CD4-positive, alpha-beta T cell (primary cell): ENCODE data around the gene NKX2-8. TPM values are rescaled to one million over a fixed set of nuclear protein-coding genes. Genes with fewer than 3 reads are reported as not detected.

ENCODE experiments used
- ATAC-seq: fragments of 200-7000 bp; cut with Tn5 transposase; one replicate; pipeline ENCODE4 v1.10.0; 2022; ENCODE audit warnings: mild to moderate bottlenecking; ENCODE audit not compliant: poor library complexity
- CTCF ChIA-PET: fragments of 350-600 bp; sonication (Branson Sonifier 250); formaldehyde crosslinking; loops from one replicate; lab custom pipeline; 2021; ENCODE audit warnings: antibody characterized with exemption, inconsistent platforms; lab: Charles Lee
- POLR2A ChIA-PET: fragments of 350-600 bp; sonication (Branson Sonifier 250); formaldehyde crosslinking; loops from one replicate; lab custom pipeline; 2021; ENCODE audit warnings: antibody characterized with exemption, inconsistent platforms; lab: Charles Lee
- DNase-seq, 14 experiments: peaks; one replicate each; pipeline ENCODE4 v3.0.0-alpha.2; 2013 to 2020; ENCODE audit warnings: mixed read lengths in 2 of 14
- H3K27ac ChIP-seq, 2 donors: one replicate each; pipeline versions ENCODE4 v1.5.1 to v1.7.0; 2013; ENCODE audit warnings: low read length in 2 of 2, low read depth in 1 of 2, mild to moderate bottlenecking in 1 of 2
- H3K27me3 ChIP-seq, 2 experiments: 1 replicate in 1 of 2; 2 replicates in 1 of 2; pipeline versions ENCODE4 v1.6.1 to v1.7.0; 2013; ENCODE audit warnings: low read length in 2 of 2, control low read depth in 1 of 2, mild to moderate bottlenecking in 1 of 2, moderate library complexity in 1 of 2; ENCODE audit not compliant: insufficient read depth in 2 of 2, control insufficient read depth in 1 of 2
- H3K36me3 ChIP-seq: one replicate; pipeline ENCODE4 v1.6.1; 2013; ENCODE audit warnings: low read length, control low read depth; ENCODE audit not compliant: insufficient read depth
- H3K4me1 ChIP-seq: one replicate; pipeline ENCODE4 v1.6.1; 2013; ENCODE audit warnings: low read length, control low read depth; ENCODE audit not compliant: insufficient read depth
- H3K4me3 ChIP-seq: one replicate; pipeline ENCODE4 v1.5.1; 2013; ENCODE audit warnings: mild to moderate bottlenecking, low read length, moderate library complexity
- H3K9me3 ChIP-seq, 2 experiments: 1 replicate in 1 of 2; 2 replicates in 1 of 2; pipeline versions ENCODE4 v1.6.1 to v1.7.0; 2013; ENCODE audit warnings: low read length in 2 of 2, mild to moderate bottlenecking in 2 of 2, control low read depth in 1 of 2, moderate library complexity in 1 of 2; ENCODE audit not compliant: control insufficient read depth in 1 of 2, insufficient read depth in 1 of 2
- H3K27ac Mint-ChIP-seq: one replicate; pipeline ENCODE4 v1.8.0; 2020; ENCODE audit warnings: mixed read lengths
- H3K27me3 Mint-ChIP-seq: one replicate; pipeline ENCODE4 v1.8.0; 2021; ENCODE audit warnings: mixed read lengths
- H3K36me3 Mint-ChIP-seq: one replicate; pipeline ENCODE4 v1.8.0; 2021; ENCODE audit warnings: low read depth, mixed read lengths
- H3K4me1 Mint-ChIP-seq: one replicate; pipeline ENCODE4 v1.8.0; 2021; ENCODE audit warnings: low read depth, mixed read lengths
- H3K4me3 Mint-ChIP-seq: one replicate; pipeline ENCODE4 v1.8.0; 2020; ENCODE audit warnings: mild to moderate bottlenecking, mixed read lengths
- H3K9me3 Mint-ChIP-seq: one replicate; pipeline ENCODE4 v1.8.0; 2020; ENCODE audit warnings: mixed read lengths
- CTCF ChIP-seq: fragments of 200-600 bp; IDR thresholded peaks from one replicate; pipeline ENCODE4 v1.8.0; 2022; ENCODE audit warnings: antibody characterized with exemption, mild to moderate bottlenecking
- intact Hi-C, 2 experiments: fragments of 100-400 bp; cut with DNase I in 1 of 2; cut with micrococcal nuclease in 1 of 2; formaldehyde crosslinking; loops; one replicate each; pipeline versions ENCODE4 v1.15.1 to v1.9.0; 2023 to 2025; cut with DNase I, micrococcal nuclease
- polyA plus RNA-seq, 2 donors: library from polyadenylated mRNA; unstranded; fragments of 120-200 nt; gene quantifications; one replicate each; pipeline ENCODE4 v1.2.1, GENCODE V29; 2013
- total RNA-seq, 174 experiments: library from RNA in 2 of 174; stranded (reverse) in 2 of 174; gene quantifications; one replicate each; pipeline ENCODE4 v1.2.3 and lab custom pipeline; 2021 to 2026

Gene NKX2-8
- total RNA-seq (not detected), total RNA-seq (lab: John Stamatoyannopoulos, UW) (0 to 0.11 (median 0) reads per million in 172 experiments)
- not detected for polyA plus RNA-seq (2013, experiment 1 of 2)
- polyA plus RNA-seq (2013, experiment 2 of 2), result not detected

- H3K27ac Mint-ChIP-seq, result no peak within 1 kb of the TSS
- DNase-seq (no peak), ATAC-seq (no peak)
- H3K36me3 Mint-ChIP-seq, result no peaks in the 10 kb centered on the region
- Histone ChIP-seq H3K27me3 (peaks cover 61 to 82% of the 10 kb centered on the region in 2 experiments), H3K36me3 (no peaks in the 10 kb centered on the region), H3K4me1 (peaks cover 7% of the 10 kb centered on the region), H3K4me3 (no peak within 1 kb of the TSS), H3K9me3 (peaks cover 0 to 46% of the 10 kb centered on the region in 2 experiments), H3K27ac (no peak within 1 kb of the TSS)
- H3K27me3 Mint-ChIP-seq, result peaks cover 78% of the 10 kb centered on the region
- no peak for TF ChIP-seq CTCF
- POLR2A ChIA-PET, result no interaction called here
- no peaks in the 10 kb centered on the region for H3K9me3 Mint-ChIP-seq
- H3K4me3 Mint-ChIP-seq, result no peak within 1 kb of the TSS
- H3K4me1 Mint-ChIP-seq, result no peaks in the 10 kb centered on the region
- CTCF ChIA-PET, result no interaction called here
- intact Hi-C loops, result no loop called here
These were observed at the start of gene NKX2-8 for GRCh38 chr14:36582011-36582873. TSS of gene NKX2-8 (minus strand) at chr14:36582614. CDS start at chr14:36582389, 225 bp downstream.

GRCh38 chr14:36627981-36628380, 45.6 kb upstream of the NKX2-8 start:
- ATAC-seq (no peak), DNase-seq (no peak)
- no peaks in the 10 kb centered on the region for H3K4me1 Mint-ChIP-seq
- no peak for TF ChIP-seq CTCF
- Histone ChIP-seq H3K27ac (no peak overlapping the region), H3K27me3 (peaks cover 0 to 4% of the 10 kb centered on the region in 2 experiments), H3K4me3 (no peak overlapping the region), H3K9me3 (no peaks in the 10 kb centered on the region), H3K4me1 (no peaks in the 10 kb centered on the region), H3K36me3 (no peaks in the 10 kb centered on the region)
- intact Hi-C loops, result no loop called here
- no peak overlapping the region for H3K4me3 Mint-ChIP-seq
- ChIA-PET CTCF (no interaction called here), POLR2A (no interaction called here)
- H3K36me3 Mint-ChIP-seq, result no peaks in the 10 kb centered on the region
- H3K27ac Mint-ChIP-seq, result no peak overlapping the region
- no peaks in the 10 kb centered on the region for H3K9me3 Mint-ChIP-seq
- peaks cover 39% of the 10 kb centered on the region for H3K27me3 Mint-ChIP-seq

- H3K36me3 Mint-ChIP-seq, result no peaks in the 10 kb centered on the region
These were observed 43.7 kb upstream of the NKX2-8 start for GRCh38 chr14:36626151-36626550.

More at GRCh38 chr14:36626151-36626550, 43.7 kb upstream of the NKX2-8 start:
- H3K36me3 ChIP-seq, result no peaks in the 10 kb centered on the region
- no peak overlapping the region for H3K4me3 ChIP-seq
- no peak overlapping the region for H3K4me3 Mint-ChIP-seq
- ATAC-seq, result no peak
- no peak overlapping the region for H3K27ac ChIP-seq
- ChIA-PET POLR2A (no interaction called here), CTCF (no interaction called here)
- peaks cover 0 to 4% of the 10 kb centered on the region in 2 experiments for H3K27me3 ChIP-seq
- TF ChIP-seq CTCF, result no peak
- no peak overlapping the region for H3K27ac Mint-ChIP-seq
- H3K27me3 Mint-ChIP-seq, result peaks cover 39% of the 10 kb centered on the region
- intact Hi-C loops, result no loop called here
- no peaks in the 10 kb centered on the region for H3K4me1 Mint-ChIP-seq
- no peaks in the 10 kb centered on the region for H3K9me3 Mint-ChIP-seq
- no peak for DNase-seq
- peaks cover 0 to 5% of the 10 kb centered on the region in 2 experiments for H3K9me3 ChIP-seq
- no peaks in the 10 kb centered on the region for H3K4me1 ChIP-seq
